Inferior parietal cortex (tissue), 1 donor: ENCODE results near the gene ANKRD35.

Experiments
- DNase-seq: peaks from one replicate; pipeline ENCODE4 v3.0.0-alpha.2; 2016; ENCODE audit errors: extremely low spot score

Gene ANKRD35

DNA sequence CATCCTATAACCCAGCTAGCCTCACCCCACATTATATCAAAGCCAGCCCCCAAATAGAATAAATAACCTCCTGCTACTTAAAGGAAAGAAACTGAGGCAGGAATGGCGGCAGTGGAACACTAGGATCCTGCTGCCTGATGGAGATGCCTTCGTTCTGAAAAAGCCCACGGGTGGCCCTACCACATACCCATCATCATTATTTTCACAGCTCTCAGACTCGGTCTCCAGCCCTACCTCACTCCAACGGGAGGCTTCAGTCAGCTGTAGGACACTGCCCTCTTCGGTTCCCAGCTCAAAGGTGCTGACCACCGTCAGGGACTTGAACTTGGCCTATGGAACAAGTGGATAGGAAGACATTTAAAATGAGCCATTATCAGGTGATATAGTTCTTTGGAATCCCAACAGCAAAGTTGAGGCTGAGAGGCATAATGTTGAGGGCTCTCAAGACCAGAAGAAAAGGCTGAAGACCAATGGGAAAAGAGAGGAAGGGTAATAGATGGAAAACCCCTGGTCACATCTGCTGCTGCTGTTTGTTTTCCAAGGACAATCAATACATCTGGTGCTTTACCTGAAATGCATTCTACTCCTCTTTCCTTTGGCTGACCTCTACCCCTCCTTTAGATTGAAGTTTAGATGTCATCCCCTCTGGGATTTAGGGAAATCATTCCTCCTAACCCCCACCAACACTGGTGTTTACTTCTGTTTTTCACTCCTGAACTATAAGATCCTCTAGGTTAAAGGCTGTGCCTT lies 7.8 kb upstream of the ANKRD35 start:
- DNase-seq: no peak

DNA sequence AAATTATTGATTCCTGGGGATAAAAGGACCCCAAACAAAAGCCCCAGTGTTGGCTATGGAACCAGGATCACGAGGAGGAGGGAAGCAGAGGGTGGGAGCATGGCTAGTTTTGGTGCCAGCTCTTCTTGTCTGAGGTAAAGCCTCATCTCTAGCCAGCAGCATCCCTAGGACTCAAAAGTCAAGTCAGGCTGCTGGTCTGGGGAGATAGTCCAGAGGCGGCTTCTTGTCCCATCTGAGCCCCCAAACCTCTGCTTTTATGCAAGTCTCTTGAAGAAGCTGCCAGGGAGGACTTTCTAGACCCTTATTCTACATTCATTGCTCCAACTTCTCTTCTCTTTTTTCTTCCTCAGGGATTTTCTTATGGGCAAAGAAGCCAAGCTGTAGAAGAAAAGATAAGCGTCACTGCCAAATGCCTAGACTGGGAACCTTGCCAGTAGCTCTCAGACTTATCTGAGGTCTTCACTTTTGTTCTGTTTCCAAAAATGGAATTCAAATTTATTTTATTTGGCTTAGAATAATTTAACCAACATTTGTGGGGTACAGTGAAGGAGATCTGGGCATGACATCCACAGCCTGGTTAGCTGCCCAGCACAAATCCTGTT lies 6.9 kb upstream of the ANKRD35 start:
- peak; percentile 42 for DNase-seq

DNA sequence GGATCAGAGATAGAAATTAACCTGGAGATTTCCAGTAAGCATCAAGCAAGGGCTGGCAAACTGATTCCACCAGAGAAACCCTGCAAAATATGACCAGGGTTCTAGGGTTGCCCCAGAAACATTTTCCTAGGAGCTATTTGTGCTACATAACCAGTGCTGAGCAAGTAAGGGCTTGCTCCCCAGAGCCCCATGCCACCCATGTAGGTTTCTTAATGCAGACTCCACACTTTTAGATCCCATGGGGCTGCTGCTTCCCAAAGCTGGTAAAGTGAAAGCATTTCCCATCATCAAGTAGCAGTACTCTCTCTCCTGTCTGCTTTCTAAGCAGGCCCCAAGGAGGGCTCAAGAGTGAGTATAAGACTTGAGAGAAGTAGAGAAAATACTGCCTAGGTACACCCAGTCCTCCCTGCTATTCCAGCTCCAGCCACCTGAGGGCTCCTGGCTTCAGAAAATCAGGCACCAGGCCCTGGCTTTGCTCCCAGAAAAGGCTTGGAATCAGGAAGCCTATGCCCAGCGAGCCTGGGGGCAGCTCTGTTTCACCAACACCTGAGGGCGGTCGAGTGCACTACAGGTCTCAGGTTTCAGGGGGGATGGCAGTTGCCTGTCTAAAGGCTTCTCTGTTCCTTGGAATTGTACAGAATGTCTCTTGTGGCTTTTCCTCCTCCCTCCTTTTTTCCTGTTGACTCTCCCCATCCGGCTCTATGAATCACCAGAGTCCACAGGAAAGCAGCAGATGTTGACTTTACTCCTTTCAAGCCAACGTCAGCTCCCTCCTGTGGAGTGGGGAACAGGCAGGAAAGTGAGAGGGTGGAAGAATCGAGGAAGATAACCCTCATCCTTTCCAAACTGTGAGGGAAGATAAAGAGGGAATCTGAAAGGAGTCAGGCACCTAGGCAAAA lies 6.2 kb upstream of the ANKRD35 start:
- peak; percentile 96 for DNase-seq

DNA sequence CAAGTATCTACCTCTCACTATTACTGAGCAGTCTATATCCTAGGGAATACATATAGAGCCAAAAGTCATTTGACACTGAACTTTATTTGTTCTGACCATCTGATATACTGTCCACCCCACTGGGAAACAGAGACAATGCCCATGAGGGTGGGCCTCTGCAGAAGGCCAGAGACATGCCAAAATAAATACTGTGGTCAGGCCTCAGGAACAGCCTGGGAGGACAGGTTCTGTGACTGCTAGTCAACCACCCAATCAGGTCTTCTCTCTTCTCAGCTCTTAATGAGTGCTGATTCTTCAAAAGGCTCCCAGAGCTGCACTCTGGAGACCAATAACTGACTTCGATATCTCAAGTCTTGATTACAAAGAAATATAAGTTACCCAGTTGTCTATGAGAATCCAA lies 5.5 kb upstream of the ANKRD35 start:
- no peak for DNase-seq

DNA sequence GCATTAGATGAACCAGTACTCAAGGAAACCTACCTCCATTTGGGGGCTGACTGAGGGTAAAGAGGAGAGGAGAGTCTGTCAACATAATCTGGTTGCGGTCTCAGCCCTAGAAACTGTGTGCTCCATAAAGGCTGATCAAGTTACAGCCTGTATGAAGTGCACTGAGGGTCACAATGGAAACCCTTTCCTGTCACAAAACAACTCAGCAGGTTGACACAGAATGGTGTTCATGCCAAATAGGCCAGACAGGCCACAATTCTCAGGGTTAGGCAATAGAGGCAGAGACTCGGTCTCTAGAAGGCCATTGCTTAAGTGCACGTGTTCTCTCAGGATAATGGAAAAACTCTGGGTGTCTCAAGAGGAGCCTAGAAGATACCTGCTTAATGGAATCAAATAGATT lies 4.1 kb upstream of the ANKRD35 start:
- DNase-seq: no peak

DNA sequence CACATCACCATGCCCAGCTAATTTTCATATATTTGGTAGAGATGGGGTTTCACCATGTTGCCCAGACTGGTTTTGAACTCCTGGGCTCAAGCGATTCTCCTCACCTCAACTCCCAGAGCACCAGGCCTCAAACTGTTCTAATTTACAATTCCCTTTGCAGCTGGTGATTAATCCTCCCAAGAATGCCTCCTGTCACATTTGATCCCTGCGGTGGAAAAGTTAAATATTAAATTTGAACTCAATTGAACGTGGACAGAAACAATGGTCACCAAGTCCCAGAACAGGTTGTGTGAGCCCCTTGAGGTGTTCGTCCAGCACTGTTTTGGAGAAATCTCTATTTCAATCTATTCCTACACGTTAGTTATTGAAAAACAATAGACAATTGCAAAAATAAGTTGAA lies 2.0 kb upstream of the ANKRD35 start:
- no peak for DNase-seq

DNA sequence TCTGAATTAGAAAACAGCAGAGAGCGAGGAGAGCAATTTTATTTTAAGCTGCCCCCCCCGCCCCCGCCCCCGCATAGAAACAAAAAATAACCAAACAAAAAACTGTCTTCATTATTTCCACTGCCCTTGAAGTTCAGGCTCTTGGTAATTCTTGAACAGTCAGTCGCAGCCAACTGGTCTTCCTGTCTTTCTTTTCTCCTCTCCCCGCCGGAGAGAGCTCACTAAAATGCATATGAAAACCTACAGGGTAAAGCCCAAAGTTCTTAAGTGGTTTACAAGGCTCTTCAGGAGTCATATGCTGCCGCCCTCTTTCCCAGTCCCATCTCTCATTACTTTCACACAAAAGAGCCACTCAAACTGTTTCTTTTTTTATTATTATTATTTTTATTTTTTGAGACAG lies 1.1 kb upstream of the ANKRD35 start:
- DNase-seq: no peak

DNA sequence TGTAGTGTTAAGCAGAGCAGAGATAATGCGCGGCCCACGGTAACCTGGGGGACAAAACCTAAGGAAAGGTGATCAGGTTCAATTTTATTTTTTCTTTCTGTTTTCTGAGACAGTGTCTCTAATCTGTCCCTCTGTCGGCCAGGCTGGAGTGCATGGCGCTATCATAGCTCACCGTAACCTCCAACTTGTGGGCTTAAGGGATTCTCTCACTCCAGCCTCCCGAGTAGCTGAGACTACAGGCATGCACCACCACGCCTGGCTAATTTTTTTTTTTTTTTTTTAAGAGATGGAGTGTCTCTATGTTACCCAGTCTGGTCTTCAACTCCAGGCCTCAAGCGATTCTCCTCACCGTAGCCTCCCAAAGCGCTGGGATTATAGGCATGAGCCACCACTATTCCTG lies 724 bp upstream of the ANKRD35 start:
- no peak for DNase-seq

DNA sequence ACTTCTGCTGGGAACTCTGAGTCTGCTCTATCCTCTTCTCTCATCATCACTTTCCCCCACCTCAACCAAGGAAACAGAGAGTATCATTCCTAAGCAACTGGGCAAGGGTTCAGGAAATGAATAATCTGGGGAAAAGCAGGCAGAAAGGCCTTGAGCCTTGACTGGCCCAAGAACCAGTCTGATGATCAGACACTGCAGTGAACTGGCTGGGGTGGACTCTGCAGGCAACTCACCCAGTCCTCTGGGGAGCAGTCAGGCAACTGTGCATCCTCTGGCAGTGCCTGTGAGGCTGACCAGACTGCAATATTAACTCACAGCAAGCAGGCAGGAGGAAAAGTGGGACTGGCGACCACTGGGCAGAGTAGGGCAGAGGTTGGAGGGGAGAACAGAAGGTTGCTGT lies 991 bp downstream of the ANKRD35 start:
- no peak for DNase-seq

DNA sequence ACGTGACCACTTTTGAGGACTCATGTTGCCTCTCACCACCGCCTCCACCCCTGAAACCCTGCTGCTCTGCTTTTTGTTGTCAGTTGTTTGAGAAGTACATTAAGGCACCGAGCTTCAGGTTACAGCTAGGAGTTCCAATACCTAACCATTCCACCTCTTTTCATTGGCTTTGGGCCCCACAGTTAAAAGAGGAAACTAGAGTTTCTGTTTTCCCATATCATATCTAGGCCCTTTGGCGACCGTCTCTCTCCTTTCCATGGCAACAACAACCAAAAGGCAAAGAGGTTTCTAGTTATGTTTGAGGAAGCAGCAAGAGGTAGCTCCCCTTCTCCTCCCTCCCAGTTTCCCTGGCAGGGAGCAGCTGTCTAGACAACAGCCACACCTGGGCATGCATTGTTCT lies 5.9 kb downstream of the ANKRD35 start:
- DNase-seq: no peak

DNA sequence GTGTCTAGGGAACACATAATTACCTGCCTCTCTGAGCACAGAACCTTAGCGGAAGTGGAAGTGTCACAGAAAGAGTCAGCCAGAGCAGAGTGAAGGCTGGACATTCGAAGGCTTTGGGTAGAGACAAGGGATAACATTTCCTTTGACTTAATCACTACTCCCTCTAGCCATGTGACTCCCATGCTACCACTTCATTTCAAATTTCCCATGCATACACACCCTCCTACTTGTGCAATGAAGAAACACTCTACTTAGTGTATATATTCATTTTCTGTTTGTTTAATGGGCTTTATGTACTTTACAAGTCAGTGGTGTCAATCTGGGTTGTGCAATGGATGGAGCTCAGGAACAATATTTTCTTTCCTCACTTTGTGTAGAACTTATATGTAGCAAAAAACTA lies 6.9 kb downstream of the ANKRD35 start:
- no peak for DNase-seq

DNA sequence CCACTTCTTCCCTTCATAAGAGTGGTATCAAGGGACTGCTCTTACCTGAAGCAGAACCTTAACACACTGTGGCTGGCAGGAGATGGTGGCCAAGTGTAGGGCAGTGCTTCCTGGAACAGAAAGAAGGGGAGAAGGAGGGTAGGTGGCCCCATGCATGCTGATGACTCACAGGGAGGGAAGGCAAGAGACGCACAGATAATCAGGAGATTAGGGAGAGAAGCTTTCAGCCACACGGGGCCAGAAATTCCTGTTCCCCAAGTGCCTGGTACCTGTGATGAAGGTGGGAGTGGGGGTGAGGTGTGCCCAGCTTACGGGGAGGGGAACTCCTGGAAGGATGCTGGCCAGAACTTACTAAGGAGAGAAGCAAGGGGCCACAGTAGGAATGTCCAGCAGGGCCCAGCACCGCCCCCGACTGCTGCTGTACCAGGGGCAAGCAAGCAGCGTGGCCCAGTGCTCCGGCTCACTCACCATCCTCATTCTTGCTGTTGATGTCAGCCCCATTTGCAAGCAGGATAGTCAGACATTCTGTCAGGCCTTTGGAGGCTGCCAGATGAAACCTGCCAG lies 7.7 kb downstream of the ANKRD35 start:
- no peak for DNase-seq

DNA sequence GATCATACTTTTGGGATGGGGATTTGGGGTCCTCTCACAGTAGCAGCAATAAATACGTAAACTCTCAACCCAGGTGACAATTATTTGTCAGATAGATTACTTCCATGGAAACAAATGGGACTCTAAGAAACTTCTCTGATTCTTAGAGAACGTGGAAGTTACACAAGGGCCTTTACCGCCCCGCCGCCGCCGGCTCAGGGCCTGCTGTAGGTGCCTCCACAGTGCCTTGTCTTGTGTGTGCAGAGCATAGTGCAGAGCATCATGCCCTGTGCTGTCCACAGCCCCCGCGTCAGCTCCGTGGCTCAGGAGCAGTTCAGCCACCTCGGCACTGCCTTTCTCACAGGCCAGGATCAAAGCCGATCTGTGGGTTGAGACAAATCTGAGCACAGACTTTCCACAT lies 11.0 kb downstream of the ANKRD35 start:
- DNase-seq: no peak

DNA sequence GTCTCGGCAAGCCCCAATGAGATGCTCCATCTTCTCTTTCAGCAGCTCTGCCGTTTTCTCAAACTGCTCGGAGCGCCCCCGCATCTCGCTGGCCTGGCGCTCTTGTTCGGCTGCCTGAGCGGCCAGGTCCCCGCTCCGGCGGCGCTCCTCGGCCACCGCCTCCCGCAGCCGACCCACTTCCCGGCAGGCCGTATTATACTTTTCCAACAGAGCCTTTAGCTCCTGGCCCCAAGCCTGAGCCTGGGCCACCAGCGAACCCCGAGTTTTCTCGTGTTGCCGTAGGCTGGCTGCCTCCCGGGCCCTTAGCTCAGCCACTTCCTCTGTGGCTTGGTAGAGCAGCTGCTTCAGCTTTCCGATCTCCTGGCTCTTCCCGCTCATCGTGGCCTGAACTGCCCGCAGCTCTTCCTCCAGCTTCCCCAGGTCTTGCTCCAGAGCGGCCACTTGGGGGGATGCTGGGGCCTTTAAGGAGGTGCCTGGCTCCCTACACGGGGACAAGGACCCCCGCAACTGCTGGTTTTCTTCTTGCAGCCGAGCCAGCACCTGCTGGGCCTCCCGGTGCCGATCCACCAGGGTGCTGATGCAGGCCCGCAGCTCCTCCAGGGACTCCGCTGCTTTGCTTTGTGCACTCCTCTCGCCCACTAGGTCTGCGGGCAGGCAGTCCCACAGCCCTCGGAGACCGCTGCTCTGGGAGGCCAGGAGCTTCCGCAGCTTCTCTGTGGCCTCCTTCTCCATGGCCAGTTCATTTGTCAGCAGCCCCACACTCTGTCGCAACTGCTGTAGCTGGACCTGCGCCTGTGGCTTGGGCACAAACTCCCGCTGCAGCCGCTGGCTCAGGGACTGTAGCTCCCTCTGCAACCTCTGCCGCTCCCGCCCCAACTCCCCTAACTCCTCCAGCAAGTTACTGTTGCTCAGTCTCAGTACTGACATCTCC lies 13.4 kb downstream of the ANKRD35 start:
- DNase-seq: peak; percentile 40

DNA sequence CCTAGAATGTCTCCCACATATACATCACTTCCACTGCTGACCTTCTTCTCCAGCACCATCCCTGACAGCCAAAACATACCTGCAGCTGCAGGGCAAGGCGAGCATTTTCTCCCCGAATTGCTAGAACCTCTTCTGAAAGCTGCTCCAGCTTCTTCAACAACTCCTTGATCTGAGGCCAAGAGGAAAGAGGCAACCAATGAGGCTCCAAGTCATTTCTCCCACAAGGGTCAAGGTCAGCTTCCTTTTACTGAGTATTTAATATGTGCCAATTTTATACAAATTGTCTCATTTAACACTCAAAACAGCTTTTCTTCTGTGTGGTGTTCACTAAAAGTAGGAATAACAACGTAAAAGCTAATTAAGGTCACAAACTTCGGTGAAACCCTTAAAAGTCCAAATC lies 17.4 kb downstream of the ANKRD35 start:
- no peak for DNase-seq

DNA sequence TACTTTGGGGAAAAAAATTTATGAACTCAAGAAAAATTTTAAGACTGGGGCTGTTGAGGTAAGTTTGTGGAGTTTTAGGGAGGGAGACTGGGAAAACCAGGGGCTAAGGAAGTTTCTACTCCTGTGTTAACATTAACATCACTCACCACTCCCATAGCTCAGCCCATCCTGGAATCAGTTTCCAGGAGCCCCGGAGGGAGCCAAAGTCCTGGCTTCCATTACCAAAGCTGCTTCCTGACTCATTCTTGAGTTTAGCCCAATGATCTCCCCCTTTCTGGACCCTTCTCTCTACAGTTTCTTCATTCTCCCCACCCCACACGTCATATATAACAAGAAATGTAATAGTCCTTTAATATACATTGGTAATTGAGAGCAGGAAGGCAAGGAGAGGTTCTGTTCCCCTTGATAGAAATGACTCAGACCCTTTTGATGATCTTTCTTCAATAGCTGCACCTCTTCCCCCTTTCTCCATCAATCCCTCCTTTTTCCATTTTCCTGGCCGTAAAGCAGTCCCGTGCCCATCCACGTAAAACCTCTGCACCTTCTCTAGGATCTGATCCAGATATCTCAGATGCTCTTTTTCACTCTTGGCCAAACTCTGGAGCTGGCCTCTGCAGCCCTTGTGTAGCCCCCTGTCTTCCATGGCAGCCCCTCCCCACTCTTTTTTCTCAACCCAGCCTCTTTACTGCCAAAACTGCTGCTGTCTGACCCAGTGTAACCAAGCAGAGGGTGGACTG lies 22.2 kb downstream of the ANKRD35 start:
- no peak for DNase-seq

DNA sequence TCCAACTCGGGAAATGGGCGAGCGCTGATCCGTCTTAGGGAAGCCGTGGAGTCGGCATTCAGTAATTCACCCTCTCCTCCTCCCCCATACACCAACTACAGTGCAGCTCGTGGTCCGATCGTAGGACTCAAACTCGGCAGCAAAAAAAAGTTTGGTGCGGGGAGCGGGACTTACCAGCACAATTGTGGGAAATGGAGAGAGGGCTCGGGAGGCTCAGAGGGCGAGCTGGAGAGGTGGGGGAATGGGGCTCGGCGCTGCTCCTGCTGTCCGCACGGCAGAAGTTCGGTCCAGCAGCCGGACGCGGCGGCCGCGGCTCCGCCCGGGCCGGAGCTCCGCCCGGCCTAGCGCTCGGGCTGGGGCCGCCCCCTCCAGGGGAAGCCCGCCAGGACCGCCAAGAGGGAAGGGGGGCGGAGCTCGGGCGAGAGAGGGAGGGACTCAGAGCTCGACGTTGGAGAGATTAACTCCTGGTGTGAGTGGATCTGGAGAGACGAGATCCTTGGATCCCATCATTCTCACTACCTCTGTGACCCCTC lies 26.1 kb downstream of the ANKRD35 start:
- DNase-seq: peak; percentile 80

DNA sequence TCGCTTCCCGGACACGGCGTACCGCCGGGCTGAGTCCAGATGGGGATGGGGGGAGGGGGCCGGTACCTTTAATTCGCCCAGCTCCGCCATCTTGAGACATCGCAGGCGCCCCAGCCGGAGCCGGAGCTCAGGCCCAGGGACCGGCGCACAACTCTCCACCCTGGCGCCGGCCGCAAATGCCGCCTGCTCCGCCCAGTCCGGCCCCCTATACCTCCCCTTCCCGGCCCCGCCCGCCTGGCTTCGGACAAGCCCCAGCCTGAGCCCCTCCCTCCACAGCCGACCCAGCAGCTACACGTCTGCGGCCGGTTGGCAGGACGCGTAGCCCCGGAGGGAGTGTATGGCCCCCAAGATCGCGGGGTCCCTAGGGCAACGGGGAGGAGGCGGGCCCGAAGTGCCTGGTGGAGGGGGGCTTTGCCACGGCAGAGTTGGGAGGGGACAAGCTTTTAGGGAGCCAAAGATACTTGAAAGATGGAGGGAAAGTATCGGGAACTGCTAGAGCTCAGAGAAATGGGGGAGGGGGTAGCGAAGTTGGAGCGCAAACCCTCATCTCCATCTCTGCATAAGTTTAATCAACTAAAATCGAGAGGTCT lies 26.7 kb downstream of the ANKRD35 start, which contains the start of gene PIAS3:
PIAS3 (minus strand) TSS at position 181 of the 590 bp plus-strand sequence; CDS start at position 90, 91 bp downstream.
- DNase-seq: peak; percentile 79

DNA sequence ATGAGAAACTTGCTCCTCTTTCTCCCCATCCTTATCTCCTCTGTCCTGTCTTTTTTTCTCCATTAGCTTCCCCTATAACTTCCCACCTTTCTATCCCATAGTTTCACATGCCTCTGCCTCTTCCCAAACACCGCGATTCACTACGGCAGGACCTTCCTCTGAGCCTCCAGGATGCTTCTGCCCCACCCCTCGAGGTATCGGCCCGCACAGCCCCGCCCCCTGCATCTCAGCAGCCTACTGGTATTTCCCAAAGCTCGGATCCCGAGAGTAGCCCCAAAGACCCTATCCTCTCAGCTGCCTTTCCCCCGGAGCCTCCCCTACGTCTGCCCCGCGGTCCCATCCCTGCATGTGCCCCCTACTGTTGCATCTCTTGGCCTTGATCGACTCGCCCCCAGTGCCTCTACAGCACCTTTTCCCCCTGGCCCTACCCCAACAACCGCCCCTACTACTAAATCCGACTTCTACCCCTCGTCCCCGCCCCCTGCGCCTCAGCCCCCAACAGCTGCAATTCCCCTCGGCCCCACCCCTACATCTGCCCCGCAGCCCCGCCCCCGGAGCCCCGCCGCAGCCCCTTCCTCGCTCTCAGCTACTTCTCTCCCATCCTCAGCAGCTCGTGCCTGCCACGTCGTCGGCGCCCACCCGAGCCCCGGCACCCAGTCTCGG lies 27.3 kb downstream of the ANKRD35 start:
- no peak for DNase-seq
